ENCODE data around the gene ATG16L1. TPM values are rescaled to one million over a fixed set of nuclear protein-coding genes. Genes with fewer than 3 reads are reported as not detected.

ATG16L1 gene
- total and polyA plus RNA-seq, 10 of the 15 experiments (the other 5 are each of a cell fraction or from before 2014, with no cell fraction given), result 5.2 to 26.6 (median 15.6) TPM

- H3K36me3 ChIP-seq (ENCODE audit: control insufficient read depth in 2 of 2, insufficient read depth in 2 of 2, low read length in 1 of 2), result peaks cover 37 to 44% of the 10 kb centered on the region in 2 experiments
- H2AFZ ChIP-seq (ENCODE audit: control insufficient read depth, low read depth, low read length), result no peak overlapping the region
- H3K4me1 ChIP-seq (ENCODE audit: control insufficient read depth, insufficient read depth, low read length), result no peaks in the 10 kb centered on the region
- no peak overlapping the region for H3K4me3 ChIP-seq
- H3K27ac ChIP-seq (ENCODE audit: control insufficient read depth, insufficient read depth), result no peak overlapping the region
- no peaks in the 10 kb centered on the region for H3K79me2 ChIP-seq (ENCODE audit: control insufficient read depth, insufficient read depth, low read length)
- SMC1A ChIA-PET (ENCODE audit: uncharacterized antibody, unreplicated experiment), result no interaction called here
- in situ Hi-C loops (cut with MboI) (no loop called here), intact Hi-C loops (cut with micrococcal nuclease; ENCODE audit: unreplicated experiment) (no loop called here)
- BruUV-seq (replicated peaks), result no TSS peak
- no peaks in the 10 kb centered on the region for H4K20me1 ChIP-seq (ENCODE audit: control insufficient read depth, insufficient read depth)
- H3K9me3 ChIP-seq (replicated peaks; ENCODE audit: control insufficient read depth, insufficient read depth, low read length), result no peaks in the 10 kb centered on the region
- POLR2A ChIA-PET, result no interaction called here
- FAIRE-seq (no peak), ATAC-seq (no peak), DNase-seq (ENCODE audit: low read depth, low spot score) (no peak)
- H3K9ac ChIP-seq (ENCODE audit: control insufficient read depth, insufficient read depth, low read length), result no peak overlapping the region
- RAD21 ChIA-PET (ENCODE audit: unreplicated experiment), result no interaction called here
- CTCF ChIA-PET, result interaction anchor here (1.3 kb wide), 1 partner anchor 155 kb away, joined by 3 read pairs; no protein-coding TSS in a partner anchor
- no peaks in the 10 kb centered on the region for H3K27me3 ChIP-seq (replicated peaks in 1 of 2; ENCODE audit: control insufficient read depth in 2 of 2, insufficient read depth in 2 of 2, low read length in 1 of 2)
- WGBS (ENCODE audit: insufficient coverage, insufficient replicate concordance, low lambda C conversion rate, missing lambda C conversion rate), result 96% methylated on average over 6 of the region's 6 CpGs
- no peak overlapping the region for H3K4me2 ChIP-seq (ENCODE audit: control insufficient read depth, insufficient read depth)
- TF ChIP-seq PAX5 (IDR thresholded peaks at IDR 0.05; ENCODE audit: borderline replicate concordance, low read depth, low read length), result no peak
- no peak for TF ChIP-seq LARP7 (IDR thresholded peaks at IDR 0.05)
- no peak for TF ChIP-seq STAT1 (conservative IDR thresholded peaks at IDR 0.05)
- TF ChIP-seq, protein P1, sequence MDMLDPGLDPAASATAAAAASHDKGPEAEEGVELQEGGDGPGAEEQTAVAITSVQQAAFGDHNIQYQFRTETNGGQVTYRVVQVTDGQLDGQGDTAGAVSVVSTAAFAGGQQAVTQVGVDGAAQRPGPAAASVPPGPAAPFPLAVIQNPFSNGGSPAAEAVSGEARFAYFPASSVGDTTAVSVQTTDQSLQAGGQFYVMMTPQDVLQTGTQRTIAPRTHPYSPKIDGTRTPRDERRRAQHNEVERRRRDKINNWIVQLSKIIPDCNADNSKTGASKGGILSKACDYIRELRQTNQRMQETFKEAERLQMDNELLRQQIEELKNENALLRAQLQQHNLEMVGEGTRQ (IDR thresholded peaks at IDR 0.05; ENCODE audit: borderline replicate concordance, low read depth, low read length), result no peak
- TF ChIP-seq SPI1 (IDR thresholded peaks at IDR 0.05; ENCODE audit: borderline replicate concordance, insufficient read depth, low read depth, low read length), result no peak
- no peak for TF ChIP-seq YBX1 (IDR thresholded peaks at IDR 0.05)
- no peak for TF ChIP-seq HDAC2 (IDR thresholded peaks at IDR 0.05)
- TF ChIP-seq NFXL1 (IDR thresholded peaks at IDR 0.05; ENCODE audit: borderline replicate concordance), result no peak
- TF ChIP-seq HDAC6 (IDR thresholded peaks at IDR 0.05; ENCODE audit: unreplicated experiment), result no peak
- TF ChIP-seq NR2F1 (conservative IDR thresholded peaks at IDR 0.05), result no peak
- TF ChIP-seq SIX5 (IDR thresholded peaks at IDR 0.05; ENCODE audit: low read depth, low read length, severe bottlenecking), result no peak
- TF ChIP-seq, protein P2, sequence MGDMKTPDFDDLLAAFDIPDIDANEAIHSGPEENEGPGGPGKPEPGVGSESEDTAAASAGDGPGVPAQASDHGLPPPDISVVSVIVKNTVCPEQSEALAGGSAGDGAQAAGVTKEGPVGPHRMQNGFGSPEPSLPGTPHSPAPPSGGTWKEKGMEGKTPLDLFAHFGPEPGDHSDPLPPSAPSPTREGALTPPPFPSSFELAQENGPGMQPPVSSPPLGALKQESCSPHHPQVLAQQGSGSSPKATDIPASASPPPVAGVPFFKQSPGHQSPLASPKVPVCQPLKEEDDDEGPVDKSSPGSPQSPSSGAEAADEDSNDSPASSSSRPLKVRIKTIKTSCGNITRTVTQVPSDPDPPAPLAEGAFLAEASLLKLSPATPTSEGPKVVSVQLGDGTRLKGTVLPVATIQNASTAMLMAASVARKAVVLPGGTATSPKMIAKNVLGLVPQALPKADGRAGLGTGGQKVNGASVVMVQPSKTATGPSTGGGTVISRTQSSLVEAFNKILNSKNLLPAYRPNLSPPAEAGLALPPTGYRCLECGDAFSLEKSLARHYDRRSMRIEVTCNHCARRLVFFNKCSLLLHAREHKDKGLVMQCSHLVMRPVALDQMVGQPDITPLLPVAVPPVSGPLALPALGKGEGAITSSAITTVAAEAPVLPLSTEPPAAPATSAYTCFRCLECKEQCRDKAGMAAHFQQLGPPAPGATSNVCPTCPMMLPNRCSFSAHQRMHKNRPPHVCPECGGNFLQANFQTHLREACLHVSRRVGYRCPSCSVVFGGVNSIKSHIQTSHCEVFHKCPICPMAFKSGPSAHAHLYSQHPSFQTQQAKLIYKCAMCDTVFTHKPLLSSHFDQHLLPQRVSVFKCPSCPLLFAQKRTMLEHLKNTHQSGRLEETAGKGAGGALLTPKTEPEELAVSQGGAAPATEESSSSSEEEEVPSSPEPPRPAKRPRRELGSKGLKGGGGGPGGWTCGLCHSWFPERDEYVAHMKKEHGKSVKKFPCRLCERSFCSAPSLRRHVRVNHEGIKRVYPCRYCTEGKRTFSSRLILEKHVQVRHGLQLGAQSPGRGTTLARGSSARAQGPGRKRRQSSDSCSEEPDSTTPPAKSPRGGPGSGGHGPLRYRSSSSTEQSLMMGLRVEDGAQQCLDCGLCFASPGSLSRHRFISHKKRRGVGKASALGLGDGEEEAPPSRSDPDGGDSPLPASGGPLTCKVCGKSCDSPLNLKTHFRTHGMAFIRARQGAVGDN (IDR thresholded peaks at IDR 0.05), result no peak
- TF ChIP-seq, protein P3, sequence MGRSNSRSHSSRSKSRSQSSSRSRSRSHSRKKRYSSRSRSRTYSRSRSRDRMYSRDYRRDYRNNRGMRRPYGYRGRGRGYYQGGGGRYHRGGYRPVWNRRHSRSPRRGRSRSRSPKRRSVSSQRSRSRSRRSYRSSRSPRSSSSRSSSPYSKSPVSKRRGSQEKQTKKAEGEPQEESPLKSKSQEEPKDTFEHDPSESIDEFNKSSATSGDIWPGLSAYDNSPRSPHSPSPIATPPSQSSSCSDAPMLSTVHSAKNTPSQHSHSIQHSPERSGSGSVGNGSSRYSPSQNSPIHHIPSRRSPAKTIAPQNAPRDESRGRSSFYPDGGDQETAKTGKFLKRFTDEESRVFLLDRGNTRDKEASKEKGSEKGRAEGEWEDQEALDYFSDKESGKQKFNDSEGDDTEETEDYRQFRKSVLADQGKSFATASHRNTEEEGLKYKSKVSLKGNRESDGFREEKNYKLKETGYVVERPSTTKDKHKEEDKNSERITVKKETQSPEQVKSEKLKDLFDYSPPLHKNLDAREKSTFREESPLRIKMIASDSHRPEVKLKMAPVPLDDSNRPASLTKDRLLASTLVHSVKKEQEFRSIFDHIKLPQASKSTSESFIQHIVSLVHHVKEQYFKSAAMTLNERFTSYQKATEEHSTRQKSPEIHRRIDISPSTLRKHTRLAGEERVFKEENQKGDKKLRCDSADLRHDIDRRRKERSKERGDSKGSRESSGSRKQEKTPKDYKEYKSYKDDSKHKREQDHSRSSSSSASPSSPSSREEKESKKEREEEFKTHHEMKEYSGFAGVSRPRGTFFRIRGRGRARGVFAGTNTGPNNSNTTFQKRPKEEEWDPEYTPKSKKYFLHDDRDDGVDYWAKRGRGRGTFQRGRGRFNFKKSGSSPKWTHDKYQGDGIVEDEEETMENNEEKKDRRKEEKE (IDR thresholded peaks at IDR 0.05), result no peak
- no peak for TF ChIP-seq NRF1 (conservative IDR thresholded peaks at IDR 0.05; ENCODE audit: low read depth, low read length)
- no peak for TF ChIP-seq ZBTB33 (IDR thresholded peaks at IDR 0.05)
Measured at GRCh38 chr2:233287871-233288270, 36.4 kb downstream of the ATG16L1 start.
